SK-N-SH (cell line): ENCODE data around the gene UTP4.

Experiments used
- EP300 ChIP-seq, 2 experiments: IDR thresholded peaks; 2 replicates each; pipeline versions ENCODE4 v1.4.0 to v1.6.1; 2012; ENCODE audit warnings: borderline replicate concordance in 1 of 2, low read depth in 1 of 2, low read length in 1 of 2
- YY1 ChIP-seq: IDR thresholded peaks from 2 replicates; pipeline ENCODE4 v1.4.0; 2012; ENCODE audit warnings: low read depth, mild to moderate bottlenecking
- TF ChIP-seq, protein P1 (sequence below): fragments of 200-600 bp; sonication (generic); IDR thresholded peaks from 2 replicates; pipeline ENCODE4 v1.6.1; 2017; ENCODE audit warnings: antibody characterized with exemption, mild to moderate bottlenecking, moderate library complexity

DNA sequence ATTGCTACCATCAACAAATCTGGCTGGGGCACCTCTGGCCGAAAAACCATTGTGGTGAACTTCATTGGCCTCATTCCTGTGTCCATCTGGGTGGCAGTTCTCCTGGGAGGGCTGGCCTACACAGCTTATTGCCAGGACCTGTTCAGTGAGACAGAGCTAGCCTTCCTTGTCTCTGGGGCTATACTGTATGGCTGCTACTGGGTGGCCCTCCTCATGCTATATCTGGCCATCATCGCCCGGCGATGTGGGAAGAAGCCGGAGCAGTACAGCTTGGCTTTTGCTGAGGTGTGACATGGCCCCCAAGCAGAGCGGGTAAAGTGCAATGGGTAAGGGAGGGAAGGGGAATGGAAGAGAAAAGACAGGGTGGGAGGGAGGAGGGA is 17.5 kb upstream of the UTP4 start:
- TF ChIP-seq, protein P1, sequence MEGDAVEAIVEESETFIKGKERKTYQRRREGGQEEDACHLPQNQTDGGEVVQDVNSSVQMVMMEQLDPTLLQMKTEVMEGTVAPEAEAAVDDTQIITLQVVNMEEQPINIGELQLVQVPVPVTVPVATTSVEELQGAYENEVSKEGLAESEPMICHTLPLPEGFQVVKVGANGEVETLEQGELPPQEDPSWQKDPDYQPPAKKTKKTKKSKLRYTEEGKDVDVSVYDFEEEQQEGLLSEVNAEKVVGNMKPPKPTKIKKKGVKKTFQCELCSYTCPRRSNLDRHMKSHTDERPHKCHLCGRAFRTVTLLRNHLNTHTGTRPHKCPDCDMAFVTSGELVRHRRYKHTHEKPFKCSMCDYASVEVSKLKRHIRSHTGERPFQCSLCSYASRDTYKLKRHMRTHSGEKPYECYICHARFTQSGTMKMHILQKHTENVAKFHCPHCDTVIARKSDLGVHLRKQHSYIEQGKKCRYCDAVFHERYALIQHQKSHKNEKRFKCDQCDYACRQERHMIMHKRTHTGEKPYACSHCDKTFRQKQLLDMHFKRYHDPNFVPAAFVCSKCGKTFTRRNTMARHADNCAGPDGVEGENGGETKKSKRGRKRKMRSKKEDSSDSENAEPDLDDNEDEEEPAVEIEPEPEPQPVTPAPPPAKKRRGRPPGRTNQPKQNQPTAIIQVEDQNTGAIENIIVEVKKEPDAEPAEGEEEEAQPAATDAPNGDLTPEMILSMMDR, result no peak
- TF ChIP-seq YY1 (no peak), EP300 (IDR thresholded peaks at IDR 0.05; ENCODE audit: borderline replicate concordance in 1 of 2, low read depth in 1 of 2, low read length in 1 of 2) (no peak)
